Activated B cell treated with CpG ODN at 0.5 μM for 24 hours (primary cell): ENCODE data around the gene TNFAIP2. TPM values are rescaled to one million over a fixed set of nuclear protein-coding genes. Genes with fewer than 3 reads are reported as not detected.

Experiments
- ATAC-seq: fragments of 200-7000 bp; cut with Tn5 transposase; one replicate; pipeline ENCODE4 v1.10.0; 2021; ENCODE audit warnings: low read depth, mild to moderate bottlenecking, moderate library complexity
- CTCF ChIA-PET: fragments of 350-600 bp; sonication (Branson Sonifier 250); formaldehyde crosslinking; loops from one replicate; lab custom pipeline; 2021; ENCODE audit warnings: antibody characterized with exemption; lab: Charles Lee
- POLR2A ChIA-PET: fragments of 350-600 bp; sonication (Branson Sonifier 250); formaldehyde crosslinking; loops from one replicate; lab custom pipeline; 2021; ENCODE audit warnings: antibody characterized with exemption; lab: Charles Lee
- DNase-seq: peaks from one replicate; pipeline ENCODE4 v3.0.0; 2022
- H3K27ac Mint-ChIP-seq: one replicate; pipeline ENCODE4 v1.8.0; 2020; ENCODE audit warnings: mixed read lengths
- H3K27me3 Mint-ChIP-seq: one replicate; pipeline ENCODE4 v1.8.0; 2021; ENCODE audit warnings: mixed read lengths
- H3K36me3 Mint-ChIP-seq: one replicate; pipeline ENCODE4 v1.8.0; 2021; ENCODE audit warnings: low read depth, mixed read lengths
- H3K4me1 Mint-ChIP-seq: one replicate; pipeline ENCODE4 v1.8.0; 2021; ENCODE audit warnings: mixed read lengths
- H3K4me3 Mint-ChIP-seq: one replicate; pipeline ENCODE4 v1.8.0; 2020; ENCODE audit warnings: mild to moderate bottlenecking, mixed read lengths
- H3K9me3 Mint-ChIP-seq: one replicate; pipeline ENCODE4 v1.8.0; 2020; ENCODE audit warnings: mixed read lengths
- intact Hi-C: fragments of 100-400 bp; cut with micrococcal nuclease; formaldehyde crosslinking; loops from one replicate; pipeline ENCODE4 v1.15.1; 2024
- total RNA-seq: library from RNA; stranded (reverse); gene quantifications from 2 replicates; pipeline ENCODE4 v1.2.3, GENCODE V29; 2022
- TF ChIP-seq, protein P1 (sequence below): fragments of 200-600 bp; IDR thresholded peaks from one replicate; pipeline ENCODE4 v1.8.0; 2022; ENCODE audit warnings: antibody characterized with exemption, mild to moderate bottlenecking

Gene TNFAIP2
- total RNA-seq, 1 donor from 2014 or later = 4.1 TPM

DNA sequence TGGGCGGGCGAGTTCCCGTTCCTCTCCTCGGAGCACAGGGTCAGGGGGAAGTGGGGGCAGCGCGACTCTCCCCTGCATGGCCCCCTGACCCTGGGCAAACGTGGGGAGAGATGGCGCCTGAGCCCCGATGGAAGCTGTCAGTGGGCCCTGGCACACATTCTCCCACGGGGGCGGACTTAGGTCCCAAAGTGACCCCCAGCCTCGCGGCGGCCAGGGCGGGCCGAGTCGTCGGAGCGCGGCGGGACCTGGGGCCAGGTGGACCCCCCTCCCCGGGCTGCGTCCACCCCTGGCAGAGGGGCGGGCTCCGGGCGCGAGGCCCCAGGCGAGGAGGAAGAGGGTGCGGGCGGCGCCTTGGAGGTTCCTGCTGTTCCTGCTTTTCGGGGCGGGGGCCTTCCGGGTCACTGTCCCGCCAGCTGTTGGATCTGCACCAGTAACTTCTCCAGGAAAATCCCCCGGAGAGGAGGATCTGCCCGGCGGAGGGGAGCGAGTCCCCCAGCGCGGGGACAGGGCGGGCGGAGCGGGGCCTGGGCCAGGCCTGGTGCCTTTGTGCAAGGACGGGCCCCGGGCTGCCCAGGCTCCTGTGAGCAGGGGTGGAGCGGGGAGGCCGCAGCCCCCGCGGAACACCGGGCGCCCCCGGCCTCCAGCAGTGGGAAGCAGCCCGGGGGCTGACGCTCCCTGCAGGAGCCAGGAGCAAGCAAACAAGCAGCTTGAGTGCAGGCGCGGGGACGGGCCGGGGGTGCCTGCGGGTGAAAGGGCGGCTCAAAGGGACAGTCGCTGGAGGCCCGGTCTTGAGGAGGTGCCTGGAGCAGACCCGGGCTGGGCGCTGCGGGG is 15.3 kb downstream of the TNFAIP2 start:
- Mint-ChIP-seq H3K4me3 (no peak overlapping the region), H3K36me3 (no peaks in the 10 kb centered on the region), H3K9me3 (peaks cover 2% of the 10 kb centered on the region), H3K27ac (no peak overlapping the region), H3K4me1 (peaks cover 14% of the 10 kb centered on the region), H3K27me3 (peaks cover 26% of the 10 kb centered on the region)
- POLR2A ChIA-PET = no interaction called here
- DNase-seq = no peak
- TF ChIP-seq, protein P1, sequence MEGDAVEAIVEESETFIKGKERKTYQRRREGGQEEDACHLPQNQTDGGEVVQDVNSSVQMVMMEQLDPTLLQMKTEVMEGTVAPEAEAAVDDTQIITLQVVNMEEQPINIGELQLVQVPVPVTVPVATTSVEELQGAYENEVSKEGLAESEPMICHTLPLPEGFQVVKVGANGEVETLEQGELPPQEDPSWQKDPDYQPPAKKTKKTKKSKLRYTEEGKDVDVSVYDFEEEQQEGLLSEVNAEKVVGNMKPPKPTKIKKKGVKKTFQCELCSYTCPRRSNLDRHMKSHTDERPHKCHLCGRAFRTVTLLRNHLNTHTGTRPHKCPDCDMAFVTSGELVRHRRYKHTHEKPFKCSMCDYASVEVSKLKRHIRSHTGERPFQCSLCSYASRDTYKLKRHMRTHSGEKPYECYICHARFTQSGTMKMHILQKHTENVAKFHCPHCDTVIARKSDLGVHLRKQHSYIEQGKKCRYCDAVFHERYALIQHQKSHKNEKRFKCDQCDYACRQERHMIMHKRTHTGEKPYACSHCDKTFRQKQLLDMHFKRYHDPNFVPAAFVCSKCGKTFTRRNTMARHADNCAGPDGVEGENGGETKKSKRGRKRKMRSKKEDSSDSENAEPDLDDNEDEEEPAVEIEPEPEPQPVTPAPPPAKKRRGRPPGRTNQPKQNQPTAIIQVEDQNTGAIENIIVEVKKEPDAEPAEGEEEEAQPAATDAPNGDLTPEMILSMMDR = no peak
- CTCF ChIA-PET = no interaction called here
- intact Hi-C loops = no loop called here
- ATAC-seq = no peak

DNA sequence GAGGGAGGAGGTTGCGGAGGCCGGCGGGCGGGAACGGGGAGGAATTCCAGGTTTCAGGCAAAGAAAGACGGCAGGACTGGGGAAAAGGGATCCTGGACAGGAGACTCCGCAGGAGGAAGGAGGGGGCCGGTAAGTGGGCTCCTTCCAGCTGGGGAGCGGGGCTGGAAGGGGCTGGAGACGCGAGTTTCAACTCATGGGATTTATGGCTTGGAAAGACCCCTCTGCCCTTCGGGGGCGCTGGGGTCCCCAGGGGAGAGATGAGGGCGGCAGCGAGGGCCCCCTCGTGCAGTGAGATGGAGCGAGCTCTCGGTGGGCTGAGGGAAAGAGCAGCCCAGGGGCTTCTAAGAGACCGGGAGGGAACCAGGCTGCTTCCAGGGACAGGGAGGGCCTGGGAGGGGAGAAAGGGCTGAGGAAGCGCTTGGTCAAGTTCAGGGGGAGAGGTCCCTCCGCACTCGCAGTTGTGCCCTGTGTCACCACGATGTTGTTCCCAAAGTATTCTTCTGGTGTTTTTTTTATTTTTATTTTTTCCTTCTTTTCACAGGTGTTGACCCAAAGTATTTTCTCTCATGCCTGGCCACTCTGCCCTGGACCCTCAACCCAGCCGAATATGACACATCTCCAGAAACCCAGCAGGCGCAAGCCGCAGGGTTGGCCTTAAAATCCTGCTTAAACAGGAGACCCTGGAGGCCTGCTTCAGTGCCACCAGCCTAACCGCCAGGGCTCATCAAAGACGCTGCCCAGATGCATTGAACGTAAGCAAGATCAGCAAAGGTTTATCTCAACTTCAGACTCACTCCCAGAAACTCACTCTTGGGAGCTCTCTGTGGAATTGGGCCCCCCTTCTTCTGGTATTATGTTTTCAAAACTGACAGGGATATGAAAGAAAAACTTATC is 16.1 kb downstream of the TNFAIP2 start:
- intact Hi-C loops = loop anchor here (5.0 kb wide), 1 partner anchor 32 kb away; no protein-coding TSS in a partner anchor
- POLR2A ChIA-PET = no interaction called here

DNA sequence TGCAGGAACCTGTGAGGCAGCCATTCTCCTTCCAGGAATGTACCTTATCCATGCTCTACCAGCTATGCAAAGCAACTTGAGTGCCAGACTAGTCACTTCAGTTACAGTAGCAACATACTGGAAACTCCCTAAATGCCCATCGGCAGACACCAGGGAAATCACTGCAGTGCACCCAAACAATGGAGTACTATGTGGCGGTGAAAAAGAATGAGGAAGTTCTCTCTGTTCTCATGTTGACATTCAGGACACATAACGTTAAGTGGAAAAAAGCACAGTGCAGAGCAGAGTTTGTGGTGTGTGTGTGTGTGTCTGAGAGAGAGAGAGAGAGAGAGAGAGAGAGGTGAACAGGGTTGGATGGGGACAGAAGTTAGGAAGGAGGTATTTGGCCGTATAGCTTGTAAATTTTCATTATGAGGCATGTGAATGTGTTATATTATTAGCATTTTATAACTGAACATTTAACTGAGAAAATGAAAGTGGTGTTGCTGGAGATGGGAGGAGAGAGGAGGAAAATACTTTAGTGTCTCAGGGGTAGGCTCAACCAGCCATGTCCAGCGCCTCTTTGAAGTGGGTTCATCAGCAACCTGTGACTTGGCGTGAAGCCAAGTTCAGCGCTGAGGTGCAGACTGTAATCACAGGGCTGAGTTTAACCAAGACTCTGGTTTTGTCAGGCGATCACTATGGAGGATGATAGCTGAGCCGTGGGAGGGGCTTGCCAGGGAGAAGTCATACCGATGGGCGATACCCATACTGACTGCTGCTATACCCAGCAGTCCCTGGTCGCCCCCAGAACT is 17.3 kb downstream of the TNFAIP2 start:
- intact Hi-C loops = loop anchor here (5.0 kb wide), 1 partner anchor 33 kb away; no protein-coding TSS in a partner anchor
- Mint-ChIP-seq H3K4me3 (peak overlapping the region; percentile 30), H3K36me3 (no peaks in the 10 kb centered on the region), H3K27me3 (peaks cover 30% of the 10 kb centered on the region), H3K4me1 (peaks cover 14% of the 10 kb centered on the region), H3K9me3 (peaks cover 2% of the 10 kb centered on the region), H3K27ac (peak overlapping the region; percentile 62)
- ChIA-PET CTCF (interaction anchor here (1.2 kb wide), 1 partner anchor 36 kb away, joined by 7 read pairs; no protein-coding TSS in a partner anchor), POLR2A (no interaction called here)
- DNase-seq (no peak), ATAC-seq (peak; percentile 83)
- TF ChIP-seq, protein P1 = no peak

More for the DNA sequence above, 16.1 kb downstream of the TNFAIP2 start:
- Mint-ChIP-seq H3K4me3 (no peak overlapping the region), H3K9me3 (peaks cover 2% of the 10 kb centered on the region), H3K27me3 (peaks cover 29% of the 10 kb centered on the region), H3K27ac (no peak overlapping the region), H3K36me3 (no peaks in the 10 kb centered on the region), H3K4me1 (peaks cover 14% of the 10 kb centered on the region)
- no peak for ATAC-seq
- CTCF ChIA-PET = no interaction called here
- TF ChIP-seq, protein P1 = no peak
- no peak for DNase-seq

DNA sequence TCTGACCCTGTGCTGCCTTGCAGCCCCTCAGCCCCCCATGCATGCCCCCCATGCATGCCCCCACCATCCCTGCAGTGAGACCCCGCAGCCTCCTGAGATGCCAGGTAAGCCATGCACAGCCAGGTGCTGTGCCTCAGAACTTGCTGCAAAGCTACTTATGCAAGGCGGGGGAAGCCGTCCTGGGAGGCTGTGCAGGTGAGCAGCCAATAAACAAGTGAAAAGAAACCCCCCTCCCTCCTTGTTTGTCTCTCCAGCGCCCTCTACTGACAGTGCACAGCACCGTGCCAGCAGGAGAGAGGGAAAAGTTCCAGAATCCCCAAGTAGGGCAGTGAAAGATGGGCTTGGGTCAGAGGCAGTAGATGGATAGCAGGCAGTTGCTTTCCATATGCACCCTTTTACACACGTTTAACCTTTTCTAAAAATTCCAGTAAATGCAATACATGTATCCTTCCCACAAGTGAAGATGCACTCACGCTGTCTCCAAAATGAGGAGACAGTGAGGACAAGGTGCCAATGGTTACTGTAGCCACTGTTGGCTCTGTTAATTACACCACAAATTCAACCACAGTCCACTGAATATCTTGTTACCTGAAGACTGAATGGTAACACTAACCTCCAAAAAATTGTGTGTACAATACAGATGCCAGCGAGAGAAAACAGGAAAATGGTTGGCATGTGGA is 18.0 kb downstream of the TNFAIP2 start:
- intact Hi-C loops = loop anchor here (5.0 kb wide), 1 partner anchor 34 kb away; no protein-coding TSS in a partner anchor
- no peak for DNase-seq
- H3K36me3 Mint-ChIP-seq = no peaks in the 10 kb centered on the region
- no peak overlapping the region for H3K4me3 Mint-ChIP-seq
- ATAC-seq = no peak
- H3K4me1 Mint-ChIP-seq = peaks cover 14% of the 10 kb centered on the region
- H3K27me3 Mint-ChIP-seq = peaks cover 36% of the 10 kb centered on the region
- peaks cover 2% of the 10 kb centered on the region for H3K9me3 Mint-ChIP-seq
- no peak overlapping the region for H3K27ac Mint-ChIP-seq
- TF ChIP-seq, protein P1 = no peak
- CTCF ChIA-PET = interaction anchor here (0.7 to 1.2 kb wide), 2 partner anchors 16 to 36 kb away, joined by 3 to 7 read pairs; no protein-coding TSS in a partner anchor
- POLR2A ChIA-PET = no interaction called here
